Neural progenitor cell (in vitro differentiated cells): ENCODE data around the gene GGTLC2. TPM values are rescaled to one million over a fixed set of nuclear protein-coding genes. Genes with fewer than 3 reads are reported as not detected.

Experiments
- DNase-seq: peaks from one replicate; pipeline ENCODE4 v3.0.0-alpha.2; 2016; ENCODE audit warnings: low spot score
- H2AFZ ChIP-seq: fragments of 200-600 bp; sonication (generic); replicated peaks from 2 replicates; pipeline ENCODE4 v1.6.1; 2016; ENCODE audit warnings: antibody characterized with exemption
- H3F3A ChIP-seq: fragments of 200-600 bp; sonication (generic); 2 replicates; pipeline ENCODE4 v1.6.1; 2016; ENCODE audit warnings: antibody characterized with exemption, low read depth
- H3K27ac ChIP-seq: fragments of 200-600 bp; sonication (generic); 2 replicates; pipeline ENCODE4 v1.5.1; 2016; ENCODE audit warnings: mild to moderate bottlenecking
- H3K27me3 ChIP-seq: fragments of 200-600 bp; sonication (generic); 2 replicates; pipeline ENCODE4 v1.6.1; 2016; ENCODE audit warnings: mild to moderate bottlenecking, moderate library complexity
- H3K36me3 ChIP-seq: fragments of 200-600 bp; sonication (generic); 2 replicates; pipeline ENCODE4 v1.5.1; 2016
- H3K4me1 ChIP-seq: fragments of 200-600 bp; sonication (generic); 2 replicates; pipeline ENCODE4 v1.6.1; 2016; ENCODE audit warnings: mixed run types
- H3K4me2 ChIP-seq: fragments of 200-600 bp; sonication (generic); 2 replicates; pipeline ENCODE4 v1.6.1; 2016
- H3K4me3 ChIP-seq: fragments of 200-600 bp; sonication (generic); 2 replicates; pipeline ENCODE4 v1.5.1; 2016
- H3K79me2 ChIP-seq: fragments of 200-600 bp; sonication (generic); 2 replicates; pipeline ENCODE4 v1.6.1; 2016; ENCODE audit warnings: low read depth
- H3K9ac ChIP-seq: fragments of 200-600 bp; sonication (generic); 2 replicates; pipeline ENCODE4 v1.6.1; 2016
- H3K9me3 ChIP-seq: fragments of 200-600 bp; sonication (generic); 2 replicates; pipeline ENCODE4 v1.5.1; 2016; ENCODE audit warnings: low read depth
- H4K20me1 ChIP-seq: fragments of 200-600 bp; sonication (generic); 2 replicates; pipeline ENCODE4 v1.6.1; 2016; ENCODE audit warnings: low read depth
- H3K27ac Mint-ChIP-seq: 3 replicates; pipeline ENCODE4 v1.8.0; 2021; ENCODE audit warnings: mixed read lengths
- H3K27me3 Mint-ChIP-seq: 2 replicates; pipeline ENCODE4 v1.8.0; 2022; ENCODE audit warnings: low read depth, mild to moderate bottlenecking, inconsistent platforms, moderate library complexity, mixed read lengths; ENCODE audit not compliant: insufficient read depth
- H3K36me3 Mint-ChIP-seq: 3 replicates; pipeline ENCODE4 v1.8.0; 2021; ENCODE audit warnings: mixed read lengths
- H3K4me1 Mint-ChIP-seq: 3 replicates; pipeline ENCODE4 v1.8.0; 2021; ENCODE audit warnings: mixed read lengths
- H3K4me3 Mint-ChIP-seq: 3 replicates; pipeline ENCODE4 v1.8.0; 2021; ENCODE audit warnings: mild to moderate bottlenecking, moderate library complexity, mixed read lengths
- H3K9me3 Mint-ChIP-seq: 3 replicates; pipeline ENCODE4 v1.8.0; 2020; ENCODE audit warnings: mixed read lengths
- EZH2 ChIP-seq: fragments of 200-600 bp; sonication (generic); IDR thresholded peaks from 2 replicates; pipeline ENCODE4 v1.6.1; 2017; ENCODE audit warnings: antibody characterized with exemption, mild to moderate bottlenecking, moderate library complexity
- EZH2phosphoT487 ChIP-seq: fragments of 200-600 bp; sonication (generic); IDR thresholded peaks from 2 replicates; pipeline ENCODE4 v1.6.1; 2017; ENCODE audit warnings: antibody characterized with exemption
- total RNA-seq: library from RNA; depleted of rRNA; stranded (reverse); fragments of >200 nt; gene quantifications from 2 replicates; pipeline ENCODE4 v1.2.3, GENCODE V29; 2015; ENCODE audit warnings: low replicate concordance
- TF ChIP-seq, protein P1 (sequence below): fragments of 200-600 bp; sonication (generic); IDR thresholded peaks from 2 replicates; pipeline ENCODE4 v1.5.1; 2017; ENCODE audit warnings: antibody characterized with exemption, mild to moderate bottlenecking

The GGTLC2 gene
- total RNA-seq, 1 donor from 2014 or later = not detected

GRCh38 chr22:22600531-22601261 is 43.7 kb upstream of the GGTLC2 start:
- H3K36me3 ChIP-seq = no peaks in the 10 kb centered on the region
- H3K4me2 ChIP-seq = no peak overlapping the region
- H3K4me3 ChIP-seq = no peak overlapping the region
- H4K20me1 ChIP-seq = no peaks in the 10 kb centered on the region
- H3K27ac Mint-ChIP-seq = no peak overlapping the region
- no peaks in the 10 kb centered on the region for H3K79me2 ChIP-seq
- H3K27me3 Mint-ChIP-seq = peaks cover 7% of the 10 kb centered on the region
- no peak overlapping the region for H3K9ac ChIP-seq
- TF ChIP-seq EZH2 = no peak
- TF ChIP-seq, protein P1, sequence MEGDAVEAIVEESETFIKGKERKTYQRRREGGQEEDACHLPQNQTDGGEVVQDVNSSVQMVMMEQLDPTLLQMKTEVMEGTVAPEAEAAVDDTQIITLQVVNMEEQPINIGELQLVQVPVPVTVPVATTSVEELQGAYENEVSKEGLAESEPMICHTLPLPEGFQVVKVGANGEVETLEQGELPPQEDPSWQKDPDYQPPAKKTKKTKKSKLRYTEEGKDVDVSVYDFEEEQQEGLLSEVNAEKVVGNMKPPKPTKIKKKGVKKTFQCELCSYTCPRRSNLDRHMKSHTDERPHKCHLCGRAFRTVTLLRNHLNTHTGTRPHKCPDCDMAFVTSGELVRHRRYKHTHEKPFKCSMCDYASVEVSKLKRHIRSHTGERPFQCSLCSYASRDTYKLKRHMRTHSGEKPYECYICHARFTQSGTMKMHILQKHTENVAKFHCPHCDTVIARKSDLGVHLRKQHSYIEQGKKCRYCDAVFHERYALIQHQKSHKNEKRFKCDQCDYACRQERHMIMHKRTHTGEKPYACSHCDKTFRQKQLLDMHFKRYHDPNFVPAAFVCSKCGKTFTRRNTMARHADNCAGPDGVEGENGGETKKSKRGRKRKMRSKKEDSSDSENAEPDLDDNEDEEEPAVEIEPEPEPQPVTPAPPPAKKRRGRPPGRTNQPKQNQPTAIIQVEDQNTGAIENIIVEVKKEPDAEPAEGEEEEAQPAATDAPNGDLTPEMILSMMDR = no peak
- TF ChIP-seq EZH2phosphoT487 = no peak
- H3K27ac ChIP-seq = no peak overlapping the region
- H3F3A ChIP-seq = no peaks in the 10 kb centered on the region
- H3K9me3 ChIP-seq = no peaks in the 10 kb centered on the region
- no peaks in the 10 kb centered on the region for H3K36me3 Mint-ChIP-seq
- peaks cover 100% of the 10 kb centered on the region for H3K27me3 ChIP-seq
- H3K4me1 ChIP-seq = no peaks in the 10 kb centered on the region
- DNase-seq = no peak
- H3K9me3 Mint-ChIP-seq = no peaks in the 10 kb centered on the region
- H2AFZ ChIP-seq = no peak overlapping the region
- no peak overlapping the region for H3K4me3 Mint-ChIP-seq
- peaks cover 5% of the 10 kb centered on the region for H3K4me1 Mint-ChIP-seq

DNA sequence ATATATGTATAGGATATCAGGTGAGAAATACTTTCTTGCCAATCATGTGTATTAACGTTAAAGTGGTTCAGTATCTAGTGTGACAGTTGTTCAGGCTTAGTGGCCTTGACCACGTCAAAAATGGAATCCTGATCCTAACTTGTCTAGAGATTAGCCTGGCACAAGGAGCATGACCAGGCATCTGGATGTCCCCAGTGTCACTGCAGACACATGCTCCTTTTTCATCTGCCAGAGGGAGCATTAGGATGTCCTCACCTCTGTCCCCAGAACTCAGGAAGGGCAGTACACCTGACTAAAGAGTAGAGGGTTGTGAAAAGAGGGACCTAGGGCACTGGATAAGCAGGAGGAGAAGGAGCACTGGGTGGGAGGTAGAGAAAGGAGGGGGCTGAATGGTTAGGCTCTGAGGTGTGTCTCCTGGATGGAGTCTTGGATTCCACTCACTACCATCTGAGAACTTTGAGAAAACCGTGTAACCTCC is 40.9 kb upstream of the GGTLC2 start:
- H3K27me3 Mint-ChIP-seq = peaks cover 5% of the 10 kb centered on the region
- no peaks in the 10 kb centered on the region for H3K79me2 ChIP-seq
- H2AFZ ChIP-seq = no peak overlapping the region

DNA sequence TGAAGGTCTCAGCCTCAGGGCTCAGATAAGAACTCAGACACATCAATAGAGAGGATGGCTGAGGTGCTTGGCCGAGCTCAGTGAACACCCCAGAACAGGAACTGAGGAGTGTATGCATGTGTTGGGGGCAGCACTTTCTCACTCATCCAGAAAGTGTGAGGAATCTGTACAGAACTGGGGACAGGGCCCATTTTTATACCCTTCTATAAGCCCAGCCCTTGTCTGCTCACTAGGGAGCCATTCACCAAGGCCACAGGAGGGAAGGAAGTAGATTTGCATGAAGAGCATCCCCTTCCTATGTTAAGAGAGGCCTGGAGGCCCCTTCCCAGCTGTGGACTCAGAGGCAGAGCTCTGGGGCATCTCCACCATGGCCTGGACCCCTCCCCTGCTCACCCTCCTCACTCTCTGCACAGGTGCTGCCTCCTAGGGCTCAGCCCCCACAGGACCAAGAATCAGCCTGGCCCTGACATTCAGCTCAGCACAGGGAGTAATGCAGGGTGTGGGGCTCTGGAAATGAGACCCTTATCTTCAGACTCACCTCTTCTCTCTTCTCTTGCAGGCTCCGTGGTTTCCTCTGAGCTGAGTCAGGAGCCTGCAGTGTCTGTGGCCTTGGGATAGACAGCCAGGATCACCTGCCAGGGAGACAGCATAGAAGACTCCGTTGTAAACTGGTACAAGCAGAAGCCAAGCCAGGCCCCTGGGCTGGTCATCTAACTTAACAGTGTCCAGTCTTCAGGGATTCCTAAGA is 39.9 kb upstream of the GGTLC2 start:
- H3K4me1 ChIP-seq = no peaks in the 10 kb centered on the region
- Mint-ChIP-seq H3K4me3 (no peak overlapping the region), H3K4me1 (peaks cover 2% of the 10 kb centered on the region), H3K27me3 (peaks cover 5% of the 10 kb centered on the region), H3K9me3 (no peaks in the 10 kb centered on the region), H3K36me3 (no peaks in the 10 kb centered on the region), H3K27ac (no peak overlapping the region)
- H3K9ac ChIP-seq = no peak overlapping the region
- no peak overlapping the region for H3K4me3 ChIP-seq
- no peak overlapping the region for H3K27ac ChIP-seq
- TF ChIP-seq EZH2phosphoT487 (no peak), EZH2 (no peak)
- TF ChIP-seq, protein P1 = no peak
- H3K4me2 ChIP-seq = no peak overlapping the region
- H4K20me1 ChIP-seq = no peaks in the 10 kb centered on the region
- peaks cover 100% of the 10 kb centered on the region for H3K27me3 ChIP-seq
- H2AFZ ChIP-seq = no peak overlapping the region
- H3K79me2 ChIP-seq = no peaks in the 10 kb centered on the region
- DNase-seq = no peak
- H3K9me3 ChIP-seq = no peaks in the 10 kb centered on the region
- H3F3A ChIP-seq = no peaks in the 10 kb centered on the region
- H3K36me3 ChIP-seq = no peaks in the 10 kb centered on the region

More for the DNA sequence above, 40.9 kb upstream of the GGTLC2 start:
- Histone ChIP-seq H3K4me2 (no peak overlapping the region), H3K4me1 (no peaks in the 10 kb centered on the region), H3K36me3 (no peaks in the 10 kb centered on the region), H3K9me3 (no peaks in the 10 kb centered on the region), H4K20me1 (no peaks in the 10 kb centered on the region), H3K4me3 (no peak overlapping the region), H3F3A (no peaks in the 10 kb centered on the region), H3K27ac (no peak overlapping the region), H3K9ac (no peak overlapping the region), H3K27me3 (peaks cover 100% of the 10 kb centered on the region)
- DNase-seq = no peak
- no peaks in the 10 kb centered on the region for H3K36me3 Mint-ChIP-seq
- H3K4me3 Mint-ChIP-seq = no peak overlapping the region
- no peaks in the 10 kb centered on the region for H3K9me3 Mint-ChIP-seq
- H3K4me1 Mint-ChIP-seq = no peaks in the 10 kb centered on the region
- TF ChIP-seq, protein P1 = no peak
- TF ChIP-seq EZH2phosphoT487 = no peak
- no peak for TF ChIP-seq EZH2
- H3K27ac Mint-ChIP-seq = no peak overlapping the region
